ENCODE measurements around the gene EFNA5.

EFNA5 gene

GRCh38 chr5:107670932-107671741 lies at the start of gene EFNA5:
Gene EFNA5 (minus strand): TSS chr5:107670937.
- H3K4me3 ChIP-seq = peak within 1 kb of the TSS; percentile 42 to 62 (median 50)
- H3K27ac ChIP-seq = peak within 1 kb of the TSS in 20 of 21 experiments; percentile 43 to 87 (median 76)

GRCh38 chr5:107719034-107719606 lies 48.4 kb upstream of the EFNA5 start:
- no peak overlapping the region for H3K4me3 ChIP-seq
- no peak overlapping the region for H3K27ac ChIP-seq

DNA sequence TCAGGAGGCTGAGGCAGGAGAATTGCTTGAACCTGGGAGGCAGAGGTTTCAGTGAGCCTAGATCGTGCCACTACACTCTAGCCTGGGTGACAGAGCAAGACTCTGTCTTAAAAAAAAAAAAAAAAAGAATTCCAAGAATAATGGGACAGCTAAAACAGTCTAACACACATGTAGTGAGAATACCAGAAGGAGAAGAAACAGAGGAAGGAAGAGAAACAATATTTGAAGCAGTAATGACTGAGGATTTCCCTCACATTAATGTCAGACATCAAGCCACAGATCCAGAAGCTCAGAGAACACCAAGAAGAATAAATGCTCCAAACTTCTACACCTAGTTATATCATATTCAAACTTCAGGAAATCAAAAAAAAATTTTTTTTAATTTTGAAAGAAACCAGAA lies 47.1 kb upstream of the EFNA5 start:
- Histone ChIP-seq H3K4me3 (no peak overlapping the region), H3K27ac (no peak overlapping the region)

- Histone ChIP-seq H3K4me3 (no peak overlapping the region), H3K27ac (no peak overlapping the region)
These were observed 42.5 kb upstream of the EFNA5 start for GRCh38 chr5:107713228-107713627.

- H3K27ac ChIP-seq = no peak overlapping the region
- H3K4me3 ChIP-seq = no peak overlapping the region
These were observed 41.7 kb upstream of the EFNA5 start for GRCh38 chr5:107712359-107712870.

DNA sequence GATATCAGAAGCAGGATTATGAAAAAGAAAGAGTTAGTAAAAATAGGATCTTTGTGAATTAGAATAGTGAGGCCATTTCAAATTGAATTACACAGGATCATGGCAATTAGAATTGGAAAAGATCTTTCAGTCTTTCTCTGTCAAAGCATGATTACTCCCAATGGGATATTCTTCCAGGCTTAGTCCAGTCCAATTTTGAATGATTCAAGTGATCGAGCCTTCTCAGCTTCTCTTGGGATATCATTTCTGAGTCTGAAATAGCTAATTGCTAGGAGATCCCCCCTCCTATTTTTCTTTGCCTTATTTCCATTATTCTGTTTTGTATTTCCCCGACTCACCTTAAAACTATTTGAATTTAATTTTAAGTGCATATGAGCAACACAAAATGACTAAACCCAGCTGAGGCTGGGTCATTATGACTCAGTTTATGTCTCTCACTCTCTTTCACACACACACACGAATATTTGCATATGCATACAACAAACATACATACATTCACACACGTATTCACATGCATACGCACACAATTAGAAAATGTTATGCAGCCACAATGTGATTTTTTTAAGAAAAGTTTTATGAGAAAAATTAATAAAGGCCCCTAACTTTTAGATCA lies 34.8 kb upstream of the EFNA5 start:
- no peak overlapping the region for H3K4me3 ChIP-seq
- no peak overlapping the region for H3K27ac ChIP-seq

- Histone ChIP-seq H3K27ac (no peak overlapping the region), H3K4me3 (no peak overlapping the region)
These were observed 34.1 kb upstream of the EFNA5 start for GRCh38 chr5:107704681-107705401.

DNA sequence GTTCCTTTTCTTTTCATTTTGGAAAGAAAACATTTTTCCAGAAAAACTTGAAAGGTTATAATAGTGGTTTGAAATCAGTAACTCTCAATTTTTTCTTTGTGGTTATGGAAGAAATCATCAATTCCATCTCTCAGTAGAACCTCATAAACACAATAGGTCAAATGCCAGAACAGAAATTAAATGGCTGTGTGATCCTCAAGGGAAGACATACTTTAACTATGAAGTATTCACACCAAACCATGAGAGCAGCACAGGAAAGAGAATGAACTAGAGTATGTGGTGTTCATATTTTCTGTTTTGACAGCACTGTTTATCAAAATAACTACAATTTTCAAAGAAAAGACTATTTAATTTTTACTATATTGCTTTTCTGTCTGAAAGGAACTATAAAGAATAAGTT lies 29.7 kb upstream of the EFNA5 start:
- Histone ChIP-seq H3K4me3 (no peak overlapping the region), H3K27ac (no peak overlapping the region)

GRCh38 chr5:107699425-107699824 lies 28.7 kb upstream of the EFNA5 start:
- Histone ChIP-seq H3K4me3 (no peak overlapping the region), H3K27ac (no peak overlapping the region)

DNA sequence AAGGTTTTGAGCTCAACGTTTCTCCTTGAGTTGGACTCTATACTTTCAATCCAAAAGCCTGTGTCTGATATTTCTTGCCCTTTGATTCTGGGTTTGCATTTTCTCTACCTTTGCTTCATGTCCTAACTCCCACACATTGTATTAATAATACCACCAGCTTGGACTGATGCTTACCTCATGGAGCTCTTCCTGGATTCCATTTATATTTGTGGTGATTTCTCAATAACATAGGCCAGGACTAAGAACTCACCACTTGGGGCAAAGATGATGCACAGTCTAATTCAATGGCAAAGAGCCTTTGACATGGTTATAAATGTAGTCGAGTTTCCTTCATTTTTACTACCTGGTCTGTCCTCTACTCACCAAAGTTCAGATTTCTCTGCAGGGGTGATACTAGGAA lies 27.5 kb upstream of the EFNA5 start:
- Histone ChIP-seq H3K4me3 (no peak overlapping the region), H3K27ac (no peak overlapping the region)

DNA sequence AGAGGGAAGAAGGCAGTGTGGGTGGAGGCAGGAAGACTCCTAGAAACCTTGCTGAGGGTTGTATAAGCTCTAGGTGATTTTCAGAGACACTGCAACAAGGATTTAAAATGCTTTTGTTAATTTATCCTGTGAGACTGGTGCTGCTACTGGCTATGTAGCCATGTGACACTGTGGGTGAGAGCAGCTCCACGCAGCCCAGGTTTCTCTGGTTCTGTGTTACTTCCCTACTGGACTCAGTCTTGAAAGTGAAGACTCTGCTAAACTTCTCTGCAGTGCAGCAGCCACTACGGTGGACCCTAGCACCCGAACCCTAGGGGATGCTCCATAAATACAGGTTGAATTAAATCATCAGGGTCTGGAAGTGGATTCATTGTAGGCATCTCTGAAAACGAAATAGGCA lies 25.8 kb upstream of the EFNA5 start:
- H3K4me3 ChIP-seq = no peak overlapping the region
- H3K27ac ChIP-seq = no peak overlapping the region

GRCh38 chr5:107696080-107696479 lies 25.3 kb upstream of the EFNA5 start:
- no peak overlapping the region for H3K27ac ChIP-seq
- H3K4me3 ChIP-seq = no peak overlapping the region

DNA sequence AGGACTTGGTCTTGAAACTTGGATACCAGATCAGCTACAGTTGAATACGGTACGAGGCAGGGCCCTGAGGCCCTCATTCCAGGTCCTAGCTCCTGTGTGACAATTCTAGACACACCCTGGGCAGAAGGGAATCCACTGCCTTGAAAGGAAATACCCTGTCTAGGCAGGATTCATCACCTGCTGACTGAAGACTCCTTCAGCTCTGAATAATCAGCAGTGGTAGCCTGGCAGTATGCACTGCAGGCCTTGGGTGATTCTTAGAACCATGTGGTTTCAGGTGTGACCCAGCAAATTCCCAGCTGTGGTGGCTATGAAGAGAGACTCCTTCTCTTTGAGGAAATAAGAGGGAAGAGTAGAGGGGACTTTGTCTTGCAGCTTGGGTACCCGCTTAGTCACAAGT lies 17.2 kb upstream of the EFNA5 start:
- Histone ChIP-seq H3K4me3 (no peak overlapping the region), H3K27ac (no peak overlapping the region)

DNA sequence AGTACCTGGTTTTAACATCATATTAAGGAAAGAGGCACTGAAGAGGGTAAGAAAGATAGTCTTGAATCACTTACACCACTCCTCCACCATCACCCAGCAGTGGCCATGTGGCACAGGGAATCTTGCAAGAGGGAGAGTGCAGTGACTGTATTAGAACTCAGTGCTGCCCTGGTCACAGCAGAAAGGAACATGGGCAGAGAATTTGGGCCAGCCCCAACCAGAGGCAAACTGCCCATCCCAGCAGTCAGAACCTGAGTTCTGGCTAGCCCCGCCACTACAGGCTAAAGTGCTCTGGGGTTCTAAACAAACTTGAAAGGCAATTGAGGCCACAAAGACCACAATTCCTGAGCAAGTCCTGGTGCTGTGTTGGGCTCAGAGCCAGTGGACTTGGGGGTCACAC lies 16.7 kb upstream of the EFNA5 start:
- no peak overlapping the region for H3K27ac ChIP-seq
- no peak overlapping the region for H3K4me3 ChIP-seq

GRCh38 chr5:107682533-107682932 lies 11.8 kb upstream of the EFNA5 start:
- Histone ChIP-seq H3K27ac (no peak overlapping the region), H3K4me3 (no peak overlapping the region)

DNA sequence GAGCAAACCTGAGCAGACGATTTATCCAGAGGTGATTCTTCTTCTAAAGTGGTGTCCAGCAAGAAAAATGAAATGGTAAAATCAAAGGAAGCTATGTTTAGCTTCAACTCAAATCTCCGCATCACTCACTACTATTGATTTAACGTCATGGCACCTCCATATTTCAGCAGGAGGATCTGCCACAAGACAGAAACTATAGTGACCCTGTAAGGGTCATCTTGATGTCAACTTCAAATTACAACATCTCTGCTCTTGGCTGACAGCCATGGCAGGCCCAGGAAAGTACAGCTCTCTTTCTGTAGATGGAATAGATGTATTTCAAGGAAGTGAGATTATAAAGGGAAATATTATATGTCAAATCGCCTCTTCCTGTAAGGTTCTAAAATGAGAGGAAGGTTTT lies 10.1 kb upstream of the EFNA5 start:
- no peak overlapping the region for H3K27ac ChIP-seq

DNA sequence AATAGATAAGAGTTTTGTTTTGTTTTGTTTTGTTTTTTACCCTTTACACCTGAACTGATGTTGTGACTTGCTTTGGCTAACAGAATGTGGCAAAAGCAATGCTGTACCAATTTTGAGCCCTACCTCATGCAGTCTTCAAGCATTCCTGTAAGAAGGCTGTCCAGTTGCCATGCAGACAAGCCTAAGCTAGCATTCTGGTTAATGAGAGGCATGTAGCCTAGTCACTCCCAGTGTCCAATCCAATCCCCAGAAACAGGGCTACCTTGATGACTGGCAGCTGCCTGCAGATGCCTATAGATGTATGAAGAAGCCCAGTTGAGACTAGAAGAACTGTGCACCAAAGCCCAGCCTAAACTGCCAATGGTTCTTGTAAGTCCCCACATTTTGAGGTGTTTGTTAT lies 9.4 kb upstream of the EFNA5 start:
- no peak overlapping the region for H3K27ac ChIP-seq
- H3K4me3 ChIP-seq = no peak overlapping the region

More for the DNA sequence above, 10.1 kb upstream of the EFNA5 start:
- H3K4me3 ChIP-seq = no peak overlapping the region

- H3K4me3 ChIP-seq = no peak overlapping the region
- no peak overlapping the region for H3K27ac ChIP-seq
These were observed 6.0 kb upstream of the EFNA5 start for GRCh38 chr5:107676702-107677101.

- Histone ChIP-seq H3K27ac (no peak overlapping the region), H3K4me3 (no peak overlapping the region)
These were observed 4.5 kb upstream of the EFNA5 start for GRCh38 chr5:107675201-107675600.

DNA sequence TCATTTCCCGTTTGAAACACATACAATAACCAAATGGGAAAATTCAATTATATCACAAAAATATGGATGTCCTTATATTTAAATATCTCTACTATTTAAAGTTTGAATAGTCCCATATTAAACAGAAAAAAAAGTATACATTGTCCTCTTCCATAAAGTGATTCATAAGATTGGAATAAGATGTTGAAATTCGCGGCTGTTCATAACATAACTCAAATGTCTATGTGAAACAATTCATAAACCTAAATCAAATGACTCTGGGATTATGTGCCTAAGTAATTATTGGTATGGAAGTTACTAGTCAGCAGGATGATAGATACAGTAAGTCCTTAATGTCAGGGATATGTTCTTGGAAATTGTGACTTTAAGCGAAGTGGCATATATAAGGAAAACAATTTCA lies 3.9 kb upstream of the EFNA5 start:
- Histone ChIP-seq H3K4me3 (no peak overlapping the region), H3K27ac (no peak overlapping the region)

All from skin epidermis (tissue), 12 donors.